ENCODE measurements around the gene FOXE3. TPM values are rescaled to one million over a fixed set of nuclear protein-coding genes. Genes with fewer than 3 reads are reported as not detected.
"Not testable (repeated sequence)": the region's sequence is repeated elsewhere in the genome, so short reads cannot be mapped to it uniquely, and the experiment has no call there.

The FOXE3 gene
- total RNA-seq, 2 donors from 2014 or later: not detected

DNA sequence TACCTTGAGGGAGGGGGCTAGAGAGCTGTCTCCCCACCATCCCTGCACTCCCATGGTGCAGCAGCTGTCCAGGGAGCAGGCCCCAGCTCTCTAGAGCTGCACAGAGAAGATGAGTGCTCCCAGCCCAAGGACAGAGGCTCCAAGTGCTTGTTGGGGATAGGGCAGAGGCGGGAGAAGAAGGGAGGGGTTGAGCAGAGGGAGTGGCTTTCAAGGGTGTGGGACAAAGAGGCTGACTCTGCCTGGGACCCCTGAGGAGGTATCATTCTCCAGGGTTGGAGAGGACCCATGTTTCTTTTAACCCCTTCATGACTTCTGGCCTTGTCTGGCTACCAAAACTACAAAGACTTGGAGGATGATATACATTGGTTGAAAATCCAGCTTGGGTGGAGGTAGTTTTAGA is 36.3 kb downstream of the FOXE3 start:
- no peak for DNase-seq
- Mint-ChIP-seq H3K27ac (no peak overlapping the region), H3K36me3 (ENCODE audit: insufficient read depth in 2 of 2) (no peaks in the 10 kb centered on the region), H3K4me3 (no peak overlapping the region), H3K27me3 (ENCODE audit: low read depth) (peaks cover 6% of the 10 kb centered on the region), H3K4me1 (ENCODE audit: low read depth) (no peaks in the 10 kb centered on the region), H3K9me3 (no peaks in the 10 kb centered on the region)
- no peak for ATAC-seq (replicated peaks in 1 of 2)

DNA sequence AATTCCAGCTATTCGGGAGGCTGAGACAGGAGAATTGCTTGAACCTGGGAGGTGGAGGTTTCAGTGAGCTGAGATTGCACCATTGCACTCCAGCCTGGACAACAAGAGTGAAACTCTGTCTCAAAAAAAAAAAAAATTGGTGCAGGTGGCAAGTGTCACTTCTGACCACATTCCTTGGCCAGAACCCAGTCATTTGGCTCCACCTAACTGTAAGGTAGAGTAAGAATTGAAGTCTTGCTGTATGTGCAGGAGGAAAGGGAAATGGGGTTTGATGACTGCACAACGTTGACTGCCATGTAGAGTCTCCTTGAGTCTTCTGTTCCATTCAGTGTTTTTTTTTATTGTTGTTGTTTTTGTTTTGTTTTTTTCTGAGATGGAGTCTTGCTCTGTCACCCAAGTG is 37.8 kb downstream of the FOXE3 start:
- peaks cover 20% of the 10 kb centered on the region for H3K27me3 Mint-ChIP-seq (ENCODE audit: low read depth)
- not testable (repeated sequence) for ATAC-seq (replicated peaks in 1 of 2)

DNA sequence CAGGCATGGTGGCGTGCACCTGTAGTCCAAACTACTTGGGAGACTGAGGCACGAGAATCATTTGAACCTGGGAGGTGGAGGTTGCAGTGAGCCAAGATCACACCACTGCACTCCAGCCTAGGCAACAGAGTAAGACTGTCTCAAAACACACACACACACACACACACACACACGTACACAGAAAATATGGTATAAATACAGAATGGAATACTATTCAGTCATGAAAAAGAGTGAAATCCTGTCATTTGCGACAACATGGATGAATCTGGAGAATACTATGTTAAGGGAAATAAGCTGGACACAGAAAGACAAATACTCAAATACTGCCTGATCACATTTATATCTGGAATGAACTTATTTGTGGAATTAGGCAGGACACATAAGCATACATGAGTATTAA is 40.2 kb downstream of the FOXE3 start:
- Mint-ChIP-seq H3K27me3 (ENCODE audit: low read depth) (peaks cover 38% of the 10 kb centered on the region), H3K9me3 (no peaks in the 10 kb centered on the region), H3K4me3 (no peak overlapping the region), H3K36me3 (ENCODE audit: insufficient read depth in 2 of 2) (no peaks in the 10 kb centered on the region), H3K4me1 (ENCODE audit: low read depth) (no peaks in the 10 kb centered on the region), H3K27ac (no peak overlapping the region)
- DNase-seq (no peak), ATAC-seq (replicated peaks in 1 of 2) (no peak)

More for the DNA sequence above, 37.8 kb downstream of the FOXE3 start:
- not testable (repeated sequence) for H3K9me3 Mint-ChIP-seq; H3K36me3 Mint-ChIP-seq (ENCODE audit: insufficient read depth in 2 of 2); H3K4me3 Mint-ChIP-seq; DNase-seq; H3K4me1 Mint-ChIP-seq (ENCODE audit: low read depth); H3K27ac Mint-ChIP-seq

DNA sequence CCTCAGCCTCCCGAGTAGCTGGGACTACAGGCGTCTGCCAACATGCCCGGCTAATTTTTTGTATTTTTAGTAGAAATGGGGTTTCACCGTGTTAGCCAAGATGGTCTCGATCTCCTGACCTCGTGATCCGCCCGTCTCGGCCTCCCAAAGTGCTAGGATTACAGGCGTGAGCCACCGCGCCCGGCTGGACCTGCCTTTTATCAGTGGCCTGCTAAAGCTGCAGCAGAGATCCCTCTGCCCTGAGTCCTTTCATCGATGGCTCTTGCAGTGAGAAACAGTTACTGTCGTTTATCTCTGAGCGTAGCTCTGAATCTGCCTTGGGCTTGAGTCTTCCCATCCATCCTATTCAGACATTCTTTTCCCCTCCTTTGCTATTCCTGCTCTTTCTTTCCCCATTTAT is 41.5 kb downstream of the FOXE3 start:
- ATAC-seq (replicated peaks in 1 of 2); H3K4me1 Mint-ChIP-seq (ENCODE audit: low read depth); H3K27ac Mint-ChIP-seq; H3K36me3 Mint-ChIP-seq (ENCODE audit: insufficient read depth in 2 of 2); H3K4me3 Mint-ChIP-seq; DNase-seq; H3K9me3 Mint-ChIP-seq: not testable (repeated sequence)
- peaks cover 50% of the 10 kb centered on the region for H3K27me3 Mint-ChIP-seq (ENCODE audit: low read depth)

DNA sequence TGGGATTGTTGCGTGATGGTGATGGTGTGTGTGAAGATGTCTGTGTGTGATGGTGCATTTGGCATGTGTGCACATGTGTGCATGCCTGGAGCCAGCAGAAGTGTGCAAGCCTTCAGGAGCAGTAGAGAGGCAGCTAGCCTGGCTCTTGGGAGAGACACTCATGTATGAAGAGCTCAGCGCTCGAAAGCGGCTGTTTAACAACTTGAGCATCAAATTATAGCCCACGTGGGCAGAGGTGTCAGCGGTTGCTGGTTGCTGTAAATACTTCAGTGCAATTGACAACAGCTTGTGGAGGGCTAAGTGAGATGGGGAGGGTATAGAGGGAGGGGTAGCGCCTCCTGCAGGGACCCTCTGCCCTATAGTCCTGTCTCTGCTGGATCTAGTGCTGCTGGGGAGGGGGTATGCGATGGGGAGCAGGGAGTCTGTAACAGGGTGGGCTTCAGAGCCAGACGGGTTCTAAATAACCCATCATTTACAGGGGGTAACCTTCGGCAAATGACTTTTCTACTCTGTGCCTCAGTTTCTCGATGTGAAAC is 43.2 kb downstream of the FOXE3 start:
- Mint-ChIP-seq H3K36me3 (ENCODE audit: insufficient read depth in 2 of 2) (no peaks in the 10 kb centered on the region), H3K9me3 (no peaks in the 10 kb centered on the region), H3K27ac (no peak overlapping the region), H3K27me3 (ENCODE audit: low read depth) (peaks cover 63% of the 10 kb centered on the region), H3K4me1 (ENCODE audit: low read depth) (no peaks in the 10 kb centered on the region), H3K4me3 (no peak overlapping the region)
- DNase-seq (no peak), ATAC-seq (replicated peaks in 1 of 2) (no peak)

DNA sequence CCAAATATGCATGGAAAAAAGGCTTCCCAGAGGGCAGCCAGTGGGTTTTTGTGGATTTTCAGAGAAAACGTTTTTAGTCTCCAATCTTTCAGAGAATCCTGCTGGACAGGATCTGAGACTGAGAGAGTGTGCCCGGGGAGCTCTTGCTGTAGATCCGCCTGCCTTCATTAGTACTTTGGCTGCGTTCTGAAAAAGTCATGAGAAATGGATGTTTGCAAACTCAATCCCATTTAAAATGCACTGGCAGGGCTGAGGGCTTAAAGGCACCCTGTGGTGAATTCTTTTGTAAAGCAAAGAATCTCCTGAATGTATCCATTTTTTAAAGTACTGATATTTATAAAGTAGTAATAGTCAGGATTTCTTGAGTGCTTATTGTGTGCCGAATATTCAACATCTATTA is 44.0 kb downstream of the FOXE3 start:
- no peak for ATAC-seq (replicated peaks in 1 of 2)
- H3K9me3 Mint-ChIP-seq: no peaks in the 10 kb centered on the region
- H3K27me3 Mint-ChIP-seq (ENCODE audit: low read depth): peaks cover 61% of the 10 kb centered on the region
- no peaks in the 10 kb centered on the region for H3K4me1 Mint-ChIP-seq (ENCODE audit: low read depth)
- H3K27ac Mint-ChIP-seq: no peak overlapping the region
- no peak for DNase-seq
- H3K36me3 Mint-ChIP-seq (ENCODE audit: insufficient read depth in 2 of 2): no peaks in the 10 kb centered on the region
- no peak overlapping the region for H3K4me3 Mint-ChIP-seq

DNA sequence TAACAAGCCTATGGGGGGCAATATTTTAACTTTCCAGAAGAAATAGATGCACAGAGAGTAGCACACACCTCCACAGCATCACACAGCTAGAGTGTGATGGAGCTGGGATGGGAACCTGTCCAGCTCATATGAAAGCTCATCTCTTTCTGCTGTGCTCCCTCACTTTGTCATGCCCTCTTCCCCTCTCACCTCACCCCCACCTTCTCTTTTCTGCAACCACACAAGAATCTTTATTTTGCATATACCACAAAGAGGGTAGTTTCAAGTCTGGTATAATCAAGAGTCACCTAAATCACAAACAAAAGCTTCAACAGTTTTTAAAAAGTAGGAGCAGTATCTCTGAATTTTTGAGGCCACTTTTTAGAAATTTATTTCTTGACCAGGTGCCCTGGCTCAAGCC is 44.4 kb downstream of the FOXE3 start:
- DNase-seq (no peak), ATAC-seq (replicated peaks in 1 of 2) (no peak)
- H3K4me1 Mint-ChIP-seq (ENCODE audit: low read depth): no peaks in the 10 kb centered on the region
- H3K4me3 Mint-ChIP-seq: no peak overlapping the region
- no peak overlapping the region for H3K27ac Mint-ChIP-seq
- no peaks in the 10 kb centered on the region for H3K36me3 Mint-ChIP-seq (ENCODE audit: insufficient read depth in 2 of 2)
- H3K9me3 Mint-ChIP-seq: no peaks in the 10 kb centered on the region
- peaks cover 57% of the 10 kb centered on the region for H3K27me3 Mint-ChIP-seq (ENCODE audit: low read depth)

DNA sequence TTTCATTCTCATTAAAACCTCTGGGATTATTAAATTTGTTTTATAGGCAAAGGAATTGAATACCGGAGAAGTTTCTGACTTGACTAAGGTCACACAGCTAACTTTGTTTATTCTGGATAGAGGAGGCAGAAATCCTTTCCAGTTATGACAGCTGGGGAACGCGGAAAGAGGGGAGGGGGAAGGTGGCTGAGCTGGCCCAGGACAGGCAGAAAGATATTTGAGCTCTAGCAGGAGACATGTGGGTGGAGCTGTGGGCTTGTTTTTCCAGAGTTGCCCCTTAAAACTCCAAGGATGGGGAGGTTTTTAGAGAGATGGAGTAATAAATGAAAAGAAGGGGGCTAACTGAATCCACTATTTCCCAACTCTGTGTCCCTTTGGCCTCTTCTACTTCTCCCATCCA is 49.5 kb downstream of the FOXE3 start:
- H3K27ac Mint-ChIP-seq: no peak overlapping the region
- H3K9me3 Mint-ChIP-seq: no peaks in the 10 kb centered on the region
- DNase-seq: no peak
- no peak for ATAC-seq (replicated peaks in 1 of 2)
- peaks cover 43% of the 10 kb centered on the region for H3K27me3 Mint-ChIP-seq (ENCODE audit: low read depth)
- H3K4me1 Mint-ChIP-seq (ENCODE audit: low read depth): no peaks in the 10 kb centered on the region
- no peak overlapping the region for H3K4me3 Mint-ChIP-seq
- no peaks in the 10 kb centered on the region for H3K36me3 Mint-ChIP-seq (ENCODE audit: insufficient read depth in 2 of 2)

Other genes starting within 250 kb of the FOXE3 start
- not detected for gene PDZK1IP1, start 226.2 kb upstream of the FOXE3 start, total RNA-seq
- under 1 TPM; 0.17 to 0.30 TPM for gene TAL1, start 184.1 kb upstream of the FOXE3 start, total RNA-seq
- gene STIL, start 102.1 kb upstream of the FOXE3 start, total RNA-seq: 10 to 100 TPM; 26.8 to 32.2 TPM
- 100 to 1,000 TPM; 108 to 117 TPM for gene CMPK1, start 82.5 kb upstream of the FOXE3 start, total RNA-seq
- gene FOXD2, start 21.8 kb downstream of the FOXE3 start, total RNA-seq: under 1 TPM; 0.14 to 0.28 TPM

All from activated T-cell treated with anti-CD3 and anti-CD28 coated beads, Interleukin-2, amount 50 U/mL, for 72 hours (primary cell).